ENCODE data around the gene ARHGAP24.

ARHGAP24 gene

DNA sequence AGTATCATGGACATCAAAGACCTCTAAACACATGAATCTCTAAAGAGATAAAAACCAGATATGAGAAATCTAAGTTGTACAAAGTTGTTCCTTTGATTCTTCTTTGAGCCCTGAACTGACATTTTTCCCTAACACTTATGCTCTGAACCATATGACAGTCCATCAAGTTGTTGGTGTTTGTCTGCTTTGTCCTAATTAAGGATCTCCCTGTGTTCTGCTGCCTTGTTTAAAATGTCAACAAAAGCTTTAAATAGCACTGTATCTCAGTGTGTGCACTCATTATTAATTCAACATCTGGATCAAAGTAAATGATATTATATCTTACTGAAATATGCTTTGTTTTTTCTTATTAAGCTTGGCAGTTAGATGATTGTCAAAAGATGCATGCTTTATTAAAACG is 563.1 kb downstream of the ARHGAP24 start:
- no peak for DNase-seq

DNA sequence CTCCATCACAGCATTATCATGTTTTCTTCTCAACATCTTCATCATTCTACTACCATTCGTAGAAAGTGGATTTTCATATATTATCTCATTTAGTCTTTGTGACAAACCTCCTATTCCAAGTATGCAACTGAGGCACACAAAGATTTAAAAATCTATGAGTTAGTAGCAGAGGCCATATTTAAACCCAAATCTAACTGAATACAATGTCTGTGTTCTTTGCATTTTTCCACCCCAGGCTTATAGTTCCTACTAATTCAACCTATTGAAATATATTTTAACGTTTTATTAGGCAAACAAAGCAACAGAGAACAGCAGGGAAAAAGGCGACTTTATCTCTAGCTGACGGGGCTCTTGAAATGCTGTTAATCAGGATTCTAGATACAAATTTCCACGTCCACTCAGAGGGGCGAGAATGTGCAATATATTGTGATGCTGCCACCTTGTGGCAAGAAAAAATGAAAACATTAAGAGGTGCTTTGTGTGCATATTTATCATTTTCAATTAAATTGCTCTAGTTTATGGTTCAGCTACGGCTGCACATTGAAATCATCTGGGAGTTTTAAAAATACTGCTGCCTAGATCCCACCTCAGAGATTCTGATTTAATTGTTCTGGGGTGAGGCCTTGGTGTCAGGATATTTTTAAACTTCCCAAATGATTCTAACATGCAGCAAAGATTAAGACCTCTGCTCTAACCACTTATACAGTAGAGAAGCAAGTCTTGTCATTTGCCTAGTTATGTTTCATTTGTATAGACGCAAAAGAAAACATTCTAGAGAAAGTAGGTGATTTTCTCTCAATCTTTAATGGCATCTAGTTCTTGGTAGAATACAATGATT is 569.0 kb downstream of the ARHGAP24 start:
- DNase-seq = peak; percentile 29

DNA sequence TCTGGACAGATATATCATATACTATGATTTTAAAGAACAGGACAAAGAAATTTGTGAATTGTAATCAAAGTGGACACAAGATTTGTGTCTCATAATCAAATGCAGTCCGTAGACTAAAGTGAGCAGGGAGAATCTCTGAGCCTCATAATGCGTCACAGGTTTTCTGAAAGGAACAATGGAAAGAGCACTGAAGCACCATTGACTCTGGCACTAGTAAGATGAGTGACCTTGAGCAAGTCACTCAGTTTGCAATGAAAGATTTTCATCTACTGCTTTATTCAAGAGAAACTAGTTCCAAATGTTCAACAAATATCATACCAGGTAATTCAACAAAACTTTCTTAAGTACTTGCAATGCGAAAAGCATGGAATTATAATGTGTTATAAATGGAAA is 569.6 kb downstream of the ARHGAP24 start:
- no peak for DNase-seq

DNA sequence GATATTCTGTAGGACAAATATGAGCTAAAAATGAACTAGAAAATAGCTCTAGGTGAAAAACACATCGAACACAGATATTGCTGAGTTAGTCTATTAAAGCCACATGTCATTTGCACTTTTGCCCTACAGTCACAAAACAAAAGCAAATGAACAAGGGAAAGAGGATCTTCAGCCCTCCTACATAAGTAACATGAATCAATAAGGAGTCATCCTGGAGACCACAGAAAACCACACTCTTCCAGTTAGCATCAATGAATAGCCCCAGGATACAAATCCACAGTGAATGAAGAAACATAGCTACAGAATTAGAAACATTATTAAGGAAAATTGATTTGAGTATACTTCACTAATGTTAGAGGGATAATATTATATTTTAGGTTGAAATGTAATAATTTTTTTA is 573.5 kb downstream of the ARHGAP24 start:
- no peak for DNase-seq

DNA sequence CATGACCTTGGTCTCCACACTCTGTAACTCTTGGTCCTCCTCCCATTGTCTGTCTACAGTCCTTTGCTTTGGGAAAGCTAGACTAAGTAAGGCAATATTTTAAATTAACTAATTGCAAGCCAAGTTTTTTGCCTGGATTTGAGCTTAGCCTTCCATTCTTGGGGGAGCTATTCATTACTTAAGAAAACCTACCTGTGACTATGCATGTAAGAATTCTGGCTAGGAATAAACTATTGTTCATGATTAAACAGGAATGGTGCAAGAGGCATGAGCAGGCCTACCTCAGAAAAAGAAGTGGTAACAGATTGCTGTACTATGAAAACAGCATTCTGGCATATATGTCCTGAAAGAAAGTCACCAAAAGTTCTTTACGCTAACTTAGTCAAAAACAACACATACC is 575.5 kb downstream of the ARHGAP24 start:
- no peak for DNase-seq

Measured in activated CD4-positive, alpha-beta T cell treated with anti-CD3 and anti-CD28 coated beads, Interleukin-2, amount 50 U/mL, for 16 hours (primary cell).